Cardiac fibroblast (primary cell): Measurements from ENCODE around the gene MAMLD1.

Experiments
- DNase-seq, 2 donors: peaks; one replicate each; pipeline versions ENCODE4 v3.0.0 to v3.0.0-alpha.2; 2010; ENCODE audit warnings: low read depth in 2 of 2
- H3K4me3 ChIP-seq, 2 donors: replicated peaks in 1 of 2; 1 replicate in 1 of 2; 2 replicates in 1 of 2; pipeline ENCODE4 v1.5.1; 2011; ENCODE audit warnings: low read depth in 2 of 2, low read length in 2 of 2, mild to moderate bottlenecking in 2 of 2, moderate library complexity in 1 of 2
- TF ChIP-seq, protein P1 (sequence below): IDR thresholded peaks from one replicate; pipeline ENCODE4 v1.5.1; 2011; ENCODE audit warnings: low read depth, mild to moderate bottlenecking, low read length, inconsistent platforms

MAMLD1 gene, protein sequence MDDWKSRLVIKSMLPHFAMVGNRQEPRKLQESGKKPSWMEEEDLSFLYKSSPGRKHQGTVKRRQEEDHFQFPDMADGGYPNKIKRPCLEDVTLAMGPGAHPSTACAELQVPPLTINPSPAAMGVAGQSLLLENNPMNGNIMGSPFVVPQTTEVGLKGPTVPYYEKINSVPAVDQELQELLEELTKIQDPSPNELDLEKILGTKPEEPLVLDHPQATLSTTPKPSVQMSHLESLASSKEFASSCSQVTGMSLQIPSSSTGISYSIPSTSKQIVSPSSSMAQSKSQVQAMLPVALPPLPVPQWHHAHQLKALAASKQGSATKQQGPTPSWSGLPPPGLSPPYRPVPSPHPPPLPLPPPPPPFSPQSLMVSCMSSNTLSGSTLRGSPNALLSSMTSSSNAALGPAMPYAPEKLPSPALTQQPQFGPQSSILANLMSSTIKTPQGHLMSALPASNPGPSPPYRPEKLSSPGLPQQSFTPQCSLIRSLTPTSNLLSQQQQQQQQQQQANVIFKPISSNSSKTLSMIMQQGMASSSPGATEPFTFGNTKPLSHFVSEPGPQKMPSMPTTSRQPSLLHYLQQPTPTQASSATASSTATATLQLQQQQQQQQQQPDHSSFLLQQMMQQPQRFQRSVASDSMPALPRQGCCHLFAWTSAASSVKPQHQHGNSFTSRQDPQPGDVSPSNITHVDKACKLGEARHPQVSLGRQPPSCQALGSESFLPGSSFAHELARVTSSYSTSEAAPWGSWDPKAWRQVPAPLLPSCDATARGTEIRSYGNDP

DNA sequence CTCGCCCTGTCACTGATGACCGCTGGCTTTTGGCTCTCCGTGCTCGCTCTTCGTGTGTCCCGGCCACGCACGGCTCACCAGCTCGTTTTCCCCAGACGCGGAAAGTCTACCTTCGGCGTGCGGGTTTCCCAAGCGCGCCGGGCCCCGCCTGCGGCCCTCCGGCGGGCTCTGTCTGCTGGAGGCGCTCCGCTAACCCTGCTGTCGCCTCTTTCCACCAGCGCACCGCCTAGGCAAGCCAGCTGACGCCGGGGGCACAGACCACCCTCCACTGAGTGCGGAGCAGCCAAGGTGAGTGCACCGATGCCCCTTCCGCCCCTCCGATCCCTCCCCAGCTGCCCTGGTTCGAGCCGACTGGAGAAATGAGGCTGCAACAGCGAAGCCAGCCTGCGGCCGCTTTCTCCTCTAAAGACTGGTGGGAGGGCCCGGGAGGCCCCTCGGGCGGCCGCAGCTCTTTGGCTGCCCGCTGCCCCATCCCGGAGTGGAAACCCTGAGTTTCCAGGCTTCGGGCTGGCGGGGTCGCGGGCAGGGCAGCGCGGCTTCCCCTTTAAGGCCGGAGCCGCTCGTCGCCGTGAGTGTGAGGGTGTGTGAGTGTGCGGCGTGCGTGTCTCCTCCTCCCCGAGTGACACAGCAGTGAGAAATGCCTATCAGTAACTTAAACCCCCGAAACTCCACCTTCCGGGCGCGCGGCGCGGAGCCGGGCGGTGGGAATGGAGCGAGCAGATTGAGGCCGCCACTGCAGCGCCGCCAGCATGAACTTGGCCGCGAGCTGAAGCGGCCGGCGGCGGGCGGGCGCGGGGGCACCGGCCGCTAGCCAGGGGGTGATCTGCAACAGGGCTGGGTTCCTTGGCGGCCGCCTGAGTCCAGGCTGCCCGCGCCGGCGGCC, at the start of gene MAMLD1:
Gene MAMLD1, plus strand, starts transcription at position 719 of the 883 bp plus-strand sequence. CDS start 82,200 bp downstream, outside the sequence.
- TF ChIP-seq, protein P1, sequence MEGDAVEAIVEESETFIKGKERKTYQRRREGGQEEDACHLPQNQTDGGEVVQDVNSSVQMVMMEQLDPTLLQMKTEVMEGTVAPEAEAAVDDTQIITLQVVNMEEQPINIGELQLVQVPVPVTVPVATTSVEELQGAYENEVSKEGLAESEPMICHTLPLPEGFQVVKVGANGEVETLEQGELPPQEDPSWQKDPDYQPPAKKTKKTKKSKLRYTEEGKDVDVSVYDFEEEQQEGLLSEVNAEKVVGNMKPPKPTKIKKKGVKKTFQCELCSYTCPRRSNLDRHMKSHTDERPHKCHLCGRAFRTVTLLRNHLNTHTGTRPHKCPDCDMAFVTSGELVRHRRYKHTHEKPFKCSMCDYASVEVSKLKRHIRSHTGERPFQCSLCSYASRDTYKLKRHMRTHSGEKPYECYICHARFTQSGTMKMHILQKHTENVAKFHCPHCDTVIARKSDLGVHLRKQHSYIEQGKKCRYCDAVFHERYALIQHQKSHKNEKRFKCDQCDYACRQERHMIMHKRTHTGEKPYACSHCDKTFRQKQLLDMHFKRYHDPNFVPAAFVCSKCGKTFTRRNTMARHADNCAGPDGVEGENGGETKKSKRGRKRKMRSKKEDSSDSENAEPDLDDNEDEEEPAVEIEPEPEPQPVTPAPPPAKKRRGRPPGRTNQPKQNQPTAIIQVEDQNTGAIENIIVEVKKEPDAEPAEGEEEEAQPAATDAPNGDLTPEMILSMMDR: peak; percentile 20
- peak within 1 kb of the TSS; percentile 61 to 65 for H3K4me3 ChIP-seq
- peak; percentile 76 to 80 for DNase-seq

DNA sequence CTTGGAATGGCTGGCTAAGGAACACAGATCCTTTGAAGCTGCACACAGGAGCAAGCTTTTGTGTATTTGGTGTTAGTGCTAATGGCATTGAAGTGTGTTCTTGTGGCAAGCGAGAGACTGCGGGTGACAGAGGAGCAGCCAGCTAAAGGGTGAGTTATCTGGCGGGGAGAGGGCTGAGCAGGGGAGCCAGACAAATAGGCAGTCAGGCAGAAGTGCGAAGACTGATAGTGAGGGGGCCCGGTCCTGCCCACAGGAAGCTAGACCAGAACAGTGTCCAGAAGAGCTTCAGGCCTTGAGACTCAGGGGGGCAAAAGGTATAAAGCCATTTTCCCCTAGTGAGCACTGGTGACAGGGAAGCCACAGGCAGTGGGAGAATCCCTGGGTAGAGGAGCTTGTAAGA, 49.6 kb upstream of the MAMLD1 start:
- TF ChIP-seq, protein P1: no peak
- DNase-seq: no peak
- no peak overlapping the region for H3K4me3 ChIP-seq

DNA sequence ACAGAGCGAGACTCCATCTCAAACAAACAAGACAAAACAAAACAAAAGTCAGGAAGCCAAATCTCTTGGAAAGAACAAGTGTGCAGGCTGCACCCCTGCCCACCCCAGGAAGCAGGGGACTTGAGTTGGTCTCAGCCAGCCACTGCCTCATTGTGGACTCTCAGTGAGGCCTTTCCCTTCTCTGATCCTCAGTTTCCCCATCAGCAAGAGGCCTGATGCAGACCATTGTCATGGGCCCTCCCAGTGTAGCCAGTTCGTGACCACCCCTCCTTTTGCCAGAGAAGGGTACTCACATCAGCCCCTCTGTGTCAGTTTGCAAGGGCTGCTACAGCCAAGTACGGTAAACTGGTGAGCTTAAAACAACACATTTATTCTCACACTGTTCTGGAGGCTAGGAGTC, 48.9 kb upstream of the MAMLD1 start:
- H3K4me3 ChIP-seq: no peak overlapping the region
- DNase-seq: no peak
- TF ChIP-seq, protein P1: no peak

DNA sequence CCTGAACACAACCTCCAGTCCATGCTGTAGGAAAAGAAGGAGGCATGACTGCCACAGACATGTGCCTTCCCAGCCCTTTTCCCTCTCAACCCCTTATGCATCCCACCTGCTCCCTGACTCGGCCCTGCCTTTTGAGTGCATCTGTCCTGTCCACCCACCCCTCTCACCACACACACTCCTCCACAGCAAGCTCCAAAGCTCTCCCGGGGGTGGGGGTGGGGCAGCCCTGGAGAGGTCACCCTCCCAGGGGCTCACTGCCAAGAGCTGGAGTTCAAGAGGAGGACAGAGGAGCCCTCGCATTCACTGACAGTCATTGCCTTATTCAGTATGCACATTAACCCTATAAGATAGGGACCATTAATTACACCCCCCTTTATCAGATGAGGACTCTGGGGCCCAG, 46.6 kb upstream of the MAMLD1 start:
- TF ChIP-seq, protein P1: no peak
- H3K4me3 ChIP-seq: no peak overlapping the region
- DNase-seq: no peak

DNA sequence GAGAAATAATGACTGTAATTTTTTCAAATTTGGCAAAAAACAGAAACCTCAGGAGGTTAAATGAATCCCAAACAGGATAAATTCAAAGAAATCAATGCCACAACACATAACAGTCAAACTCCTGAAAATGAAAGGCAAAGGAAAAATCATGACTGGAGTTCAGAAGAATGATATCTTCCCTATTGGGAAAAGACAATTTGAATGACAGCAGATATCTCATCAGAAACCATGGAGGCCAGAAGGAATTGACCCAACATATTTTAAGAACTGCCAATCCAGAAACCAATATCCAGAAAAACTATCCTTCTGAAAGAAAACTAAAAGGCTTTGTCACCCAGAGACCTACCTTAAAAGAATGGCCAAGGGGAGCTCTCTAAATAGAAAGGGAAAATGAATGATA, 40.1 kb upstream of the MAMLD1 start:
- H3K4me3 ChIP-seq: no peak overlapping the region
- TF ChIP-seq, protein P1: no peak
- DNase-seq: no peak

DNA sequence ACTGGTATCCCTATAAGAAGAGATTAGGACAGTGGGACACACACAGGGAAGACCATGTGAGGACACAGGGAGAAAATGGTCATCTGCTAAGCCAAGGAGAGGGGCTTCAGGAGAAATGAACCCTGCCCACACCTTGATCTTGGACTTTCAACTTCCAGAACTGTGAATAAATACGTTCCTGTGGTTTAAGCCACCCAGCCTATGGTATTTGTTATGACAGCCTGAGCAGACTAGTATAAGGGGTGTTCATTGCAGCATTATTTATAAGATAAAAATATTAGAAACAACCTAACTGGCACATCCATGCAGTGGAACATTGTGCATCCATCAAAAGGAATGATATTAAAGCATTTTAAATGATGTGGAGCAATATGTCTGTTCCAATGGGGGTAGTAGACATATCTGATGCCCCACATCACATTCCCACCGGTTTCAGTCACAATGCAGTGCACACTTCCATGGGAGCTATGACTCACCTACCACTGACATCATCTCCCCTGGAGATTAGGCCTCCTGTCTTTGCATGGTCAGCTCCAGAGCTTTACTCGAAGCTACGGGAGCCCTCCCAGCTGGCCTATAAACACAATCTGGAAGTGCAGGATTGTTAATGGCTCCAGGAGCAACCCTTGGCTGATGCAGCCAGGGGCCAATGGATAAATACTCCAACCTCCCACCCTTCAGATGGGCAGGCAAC, 38.9 kb upstream of the MAMLD1 start:
- TF ChIP-seq, protein P1: no peak
- H3K4me3 ChIP-seq: no peak overlapping the region
- peak; percentile 71 to 89 for DNase-seq
